ENCODE data around the gene SPACA7.

The SPACA7 gene

DNA sequence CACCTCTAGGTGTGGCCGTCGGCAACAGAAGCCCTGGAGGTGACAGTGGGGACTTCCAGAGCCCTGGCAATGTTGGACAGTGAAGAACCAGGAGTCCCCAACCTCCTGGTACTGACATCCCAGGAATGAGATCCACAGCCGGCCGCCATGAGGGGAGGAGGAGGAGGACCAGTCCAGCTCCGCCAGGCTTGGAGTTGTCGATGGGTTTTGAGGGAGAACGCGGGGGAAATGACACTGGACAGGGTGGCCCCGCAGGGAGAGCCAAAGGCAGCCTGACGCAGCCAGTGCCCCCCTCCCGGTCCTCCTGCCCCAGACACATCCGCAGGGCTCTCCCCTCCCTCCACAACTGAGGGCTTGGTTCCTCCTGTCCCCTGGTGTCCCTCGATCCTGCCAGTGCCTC, 57.9 kb downstream of the SPACA7 start:
- no peak overlapping the region for H3K4me3 ChIP-seq (ENCODE audit: insufficient read length, low read depth)
- TF ChIP-seq ZNF274 (IDR thresholded peaks at IDR 0.05; ENCODE audit: low read depth, low read length): no peak
- TF ChIP-seq SUZ12 (IDR thresholded peaks at IDR 0.05; ENCODE audit: extremely low read depth, insufficient read depth, insufficient read length): no peak
- no peak for TF ChIP-seq YY1 (IDR thresholded peaks at IDR 0.05; ENCODE audit: insufficient read depth, insufficient read length)
- H3K9ac ChIP-seq (ENCODE audit: insufficient read length, low read depth): no peak overlapping the region
- H3K4me1 ChIP-seq (ENCODE audit: insufficient read depth, insufficient read length): no peaks in the 10 kb centered on the region
- H3K9me3 ChIP-seq (ENCODE audit: insufficient read depth, low read length): peaks cover 24% of the 10 kb centered on the region
- peaks cover 4% of the 10 kb centered on the region for H3K27me3 ChIP-seq (ENCODE audit: insufficient read depth, insufficient read length)
- H3K36me3 ChIP-seq (ENCODE audit: insufficient read depth, insufficient read length, low read length): no peaks in the 10 kb centered on the region
- DNase-seq (ENCODE audit: low read depth, low spot score): no peak

DNA sequence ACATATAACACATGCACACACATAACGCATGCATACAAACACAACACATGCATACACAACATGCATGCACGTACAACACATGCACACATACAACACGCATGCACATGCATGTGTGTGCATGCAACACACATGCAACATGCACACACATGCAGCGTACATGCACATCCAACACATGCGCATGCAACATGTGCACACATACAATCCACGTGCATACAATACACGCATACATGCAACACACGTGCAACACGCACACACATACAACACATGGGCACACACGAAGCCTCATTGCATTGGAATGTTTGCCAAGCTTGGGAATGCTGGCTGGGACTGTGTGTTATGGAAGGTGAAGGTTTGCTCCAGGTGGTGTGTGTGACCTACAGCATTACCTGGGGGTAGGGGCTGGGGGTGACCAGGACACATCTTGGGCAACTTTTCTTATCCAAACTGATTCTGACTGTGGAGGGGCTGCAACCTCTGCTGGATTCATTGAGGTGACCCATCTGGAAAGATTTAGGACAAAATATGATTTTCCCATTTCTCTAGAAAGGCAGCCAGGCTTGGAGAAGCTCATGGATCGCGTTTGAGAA, 58.9 kb downstream of the SPACA7 start:
- no peak for TF ChIP-seq YY1 (IDR thresholded peaks at IDR 0.05; ENCODE audit: insufficient read depth, insufficient read length)
- TF ChIP-seq ZNF274 (IDR thresholded peaks at IDR 0.05; ENCODE audit: low read depth, low read length): no peak
- no peak for TF ChIP-seq SUZ12 (IDR thresholded peaks at IDR 0.05; ENCODE audit: extremely low read depth, insufficient read depth, insufficient read length)
- no peaks in the 10 kb centered on the region for H3K4me1 ChIP-seq (ENCODE audit: insufficient read depth, insufficient read length)
- no peak for DNase-seq (ENCODE audit: low read depth, low spot score)
- no peaks in the 10 kb centered on the region for H3K36me3 ChIP-seq (ENCODE audit: insufficient read depth, insufficient read length, low read length)
- H3K27me3 ChIP-seq (ENCODE audit: insufficient read depth, insufficient read length): peaks cover 4% of the 10 kb centered on the region
- H3K9ac ChIP-seq (ENCODE audit: insufficient read length, low read depth): no peak overlapping the region
- H3K4me3 ChIP-seq (ENCODE audit: insufficient read length, low read depth): no peak overlapping the region
- peaks cover 14% of the 10 kb centered on the region for H3K9me3 ChIP-seq (ENCODE audit: insufficient read depth, low read length)

DNA sequence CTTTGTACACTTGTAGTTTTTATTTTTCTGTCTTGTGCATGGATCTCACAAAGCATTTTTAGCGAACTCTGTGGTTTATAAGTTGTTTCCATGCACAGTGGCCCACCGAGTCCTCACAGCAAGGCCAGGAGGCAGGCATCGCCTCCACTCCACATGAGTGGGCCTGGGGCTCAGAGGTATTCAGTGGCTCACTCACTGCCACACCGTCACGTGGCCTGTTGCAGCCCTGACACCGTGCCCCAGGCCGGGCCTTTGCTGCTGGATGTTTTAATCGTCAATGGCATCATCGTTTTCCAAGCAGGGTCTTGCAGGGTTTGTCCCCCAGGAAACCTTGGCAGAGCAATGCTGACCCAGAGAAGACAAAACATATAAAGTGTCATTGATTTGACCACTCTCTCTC, 59.8 kb downstream of the SPACA7 start:
- TF ChIP-seq YY1 (IDR thresholded peaks at IDR 0.05; ENCODE audit: insufficient read depth, insufficient read length): no peak
- no peak for TF ChIP-seq SUZ12 (IDR thresholded peaks at IDR 0.05; ENCODE audit: extremely low read depth, insufficient read depth, insufficient read length)
- no peak for TF ChIP-seq ZNF274 (IDR thresholded peaks at IDR 0.05; ENCODE audit: low read depth, low read length)
- Histone ChIP-seq H3K9ac (ENCODE audit: insufficient read length, low read depth) (no peak overlapping the region), H3K27me3 (ENCODE audit: insufficient read depth, insufficient read length) (peaks cover 4% of the 10 kb centered on the region), H3K9me3 (ENCODE audit: insufficient read depth, low read length) (peaks cover 9% of the 10 kb centered on the region), H3K4me3 (ENCODE audit: insufficient read length, low read depth) (no peak overlapping the region), H3K4me1 (ENCODE audit: insufficient read depth, insufficient read length) (no peaks in the 10 kb centered on the region), H3K36me3 (ENCODE audit: insufficient read depth, insufficient read length, low read length) (no peaks in the 10 kb centered on the region)
- DNase-seq (ENCODE audit: low read depth, low spot score): no peak

DNA sequence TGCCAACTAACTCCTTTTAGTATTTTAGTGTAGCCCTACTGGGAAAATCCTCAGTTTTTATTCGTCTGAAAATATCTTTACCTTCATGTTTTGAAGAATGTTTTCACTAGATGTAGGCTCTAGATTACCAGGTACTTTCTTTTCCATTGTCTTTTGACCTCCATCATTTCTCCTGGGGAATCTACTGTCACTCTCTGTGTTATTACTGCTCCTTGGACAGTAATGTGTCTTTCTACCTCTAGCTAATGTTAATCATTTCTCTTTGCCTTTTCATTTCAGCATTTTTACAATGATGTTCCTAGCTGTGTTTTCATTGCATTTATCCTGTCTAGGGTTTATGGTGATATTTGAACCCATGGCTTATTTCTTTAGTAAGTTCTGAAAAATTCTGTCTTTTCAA, 61.9 kb downstream of the SPACA7 start:
- TF ChIP-seq SUZ12 (IDR thresholded peaks at IDR 0.05; ENCODE audit: extremely low read depth, insufficient read depth, insufficient read length): no peak
- TF ChIP-seq YY1 (IDR thresholded peaks at IDR 0.05; ENCODE audit: insufficient read depth, insufficient read length): no peak
- no peak for TF ChIP-seq ZNF274 (IDR thresholded peaks at IDR 0.05; ENCODE audit: low read depth, low read length)
- H3K36me3 ChIP-seq (ENCODE audit: insufficient read depth, insufficient read length, low read length): no peaks in the 10 kb centered on the region
- no peak for DNase-seq (ENCODE audit: low read depth, low spot score)
- no peaks in the 10 kb centered on the region for H3K4me1 ChIP-seq (ENCODE audit: insufficient read depth, insufficient read length)
- H3K9me3 ChIP-seq (ENCODE audit: insufficient read depth, low read length): peaks cover 9% of the 10 kb centered on the region
- H3K27me3 ChIP-seq (ENCODE audit: insufficient read depth, insufficient read length): peaks cover 4% of the 10 kb centered on the region
- no peak overlapping the region for H3K9ac ChIP-seq (ENCODE audit: insufficient read length, low read depth)
- no peak overlapping the region for H3K4me3 ChIP-seq (ENCODE audit: insufficient read length, low read depth)

DNA sequence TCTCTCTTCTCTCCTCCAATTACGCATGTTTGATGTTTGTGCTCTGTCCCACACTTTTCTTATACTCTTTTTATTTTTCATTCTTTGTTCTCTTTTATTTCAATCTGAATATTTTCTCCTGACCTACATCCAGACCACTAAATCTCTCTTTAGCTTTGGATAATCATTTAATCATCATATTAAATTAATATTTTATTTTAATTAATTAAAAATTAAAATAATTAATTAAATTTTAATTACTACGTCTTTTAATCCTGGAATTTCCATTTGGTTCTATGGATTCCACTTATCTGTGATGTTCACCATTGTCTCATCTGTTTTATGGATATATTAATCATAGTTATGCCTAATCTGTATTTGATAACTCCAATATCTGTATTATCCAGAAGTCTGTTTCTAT, 62.4 kb downstream of the SPACA7 start:
- peaks cover 1% of the 10 kb centered on the region for H3K4me1 ChIP-seq (ENCODE audit: insufficient read depth, insufficient read length)
- H3K27me3 ChIP-seq (ENCODE audit: insufficient read depth, insufficient read length): peaks cover 4% of the 10 kb centered on the region
- H3K36me3 ChIP-seq (ENCODE audit: insufficient read depth, insufficient read length, low read length): no peaks in the 10 kb centered on the region
- H3K4me3 ChIP-seq (ENCODE audit: insufficient read length, low read depth): no peak overlapping the region
- TF ChIP-seq SUZ12 (IDR thresholded peaks at IDR 0.05; ENCODE audit: extremely low read depth, insufficient read depth, insufficient read length): no peak
- TF ChIP-seq YY1 (IDR thresholded peaks at IDR 0.05; ENCODE audit: insufficient read depth, insufficient read length): no peak
- TF ChIP-seq ZNF274 (IDR thresholded peaks at IDR 0.05; ENCODE audit: low read depth, low read length): no peak
- peaks cover 9% of the 10 kb centered on the region for H3K9me3 ChIP-seq (ENCODE audit: insufficient read depth, low read length)
- H3K9ac ChIP-seq (ENCODE audit: insufficient read length, low read depth): no peak overlapping the region
- DNase-seq (ENCODE audit: low read depth, low spot score): no peak

DNA sequence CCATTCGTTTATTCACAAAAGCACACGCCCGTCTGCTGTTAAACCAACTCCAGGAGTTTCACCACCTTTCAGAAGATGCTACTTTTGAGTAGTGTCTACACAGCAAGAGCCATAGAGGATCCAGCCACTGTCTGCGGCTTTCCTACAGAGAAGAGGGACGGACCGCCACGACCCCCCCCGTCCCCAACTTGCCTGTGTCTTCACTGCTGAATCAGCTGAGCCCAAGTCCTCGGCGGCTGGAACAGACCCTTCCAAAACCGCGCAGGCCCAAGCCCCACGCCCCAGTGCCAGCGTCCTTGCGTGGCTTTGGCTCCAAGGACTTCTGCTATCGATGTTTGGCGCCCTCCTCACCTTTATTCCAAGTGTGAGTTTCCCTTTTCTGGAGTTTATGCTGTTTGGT, 65.1 kb downstream of the SPACA7 start:
- Histone ChIP-seq H3K9ac (ENCODE audit: insufficient read length, low read depth) (no peak overlapping the region), H3K27me3 (ENCODE audit: insufficient read depth, insufficient read length) (peaks cover 8% of the 10 kb centered on the region), H3K9me3 (ENCODE audit: insufficient read depth, low read length) (peaks cover 9% of the 10 kb centered on the region), H3K36me3 (ENCODE audit: insufficient read depth, insufficient read length, low read length) (no peaks in the 10 kb centered on the region), H3K4me1 (ENCODE audit: insufficient read depth, insufficient read length) (peaks cover 2% of the 10 kb centered on the region), H3K4me3 (ENCODE audit: insufficient read length, low read depth) (no peak overlapping the region)
- no peak for DNase-seq (ENCODE audit: low read depth, low spot score)
- TF ChIP-seq SUZ12 (IDR thresholded peaks at IDR 0.05; ENCODE audit: extremely low read depth, insufficient read depth, insufficient read length): no peak
- TF ChIP-seq YY1 (IDR thresholded peaks at IDR 0.05; ENCODE audit: insufficient read depth, insufficient read length): no peak
- TF ChIP-seq ZNF274 (IDR thresholded peaks at IDR 0.05; ENCODE audit: low read depth, low read length): no peak

DNA sequence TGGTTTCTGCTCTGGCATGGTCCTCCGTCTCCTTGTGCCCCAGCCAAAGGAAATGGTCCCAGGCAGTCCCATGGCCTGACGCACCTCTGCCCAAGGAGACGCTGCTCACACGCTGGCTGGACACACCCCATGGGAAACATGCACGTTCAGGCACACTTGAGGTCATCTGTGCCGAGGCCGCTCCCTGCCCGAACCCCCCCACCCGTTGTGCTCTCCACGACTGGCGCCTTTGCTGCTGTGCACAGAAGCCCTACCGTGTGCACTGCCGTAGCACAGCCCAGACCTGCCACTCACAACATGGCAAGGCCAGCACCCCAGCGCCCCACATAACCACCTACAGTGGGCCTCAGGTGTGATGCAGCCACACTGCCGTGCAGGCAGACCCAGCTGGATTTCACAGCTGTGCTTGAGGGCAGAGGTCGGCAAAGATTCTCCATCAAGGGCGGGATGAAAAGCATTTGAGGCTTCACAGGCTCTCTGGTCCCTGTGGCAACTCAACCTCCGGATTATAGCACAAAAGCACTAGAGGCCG, 65.7 kb downstream of the SPACA7 start:
- Histone ChIP-seq H3K4me1 (ENCODE audit: insufficient read depth, insufficient read length) (peaks cover 2% of the 10 kb centered on the region), H3K4me3 (ENCODE audit: insufficient read length, low read depth) (no peak overlapping the region), H3K36me3 (ENCODE audit: insufficient read depth, insufficient read length, low read length) (no peaks in the 10 kb centered on the region), H3K9ac (ENCODE audit: insufficient read length, low read depth) (no peak overlapping the region), H3K9me3 (ENCODE audit: insufficient read depth, low read length) (peaks cover 9% of the 10 kb centered on the region), H3K27me3 (ENCODE audit: insufficient read depth, insufficient read length) (peaks cover 8% of the 10 kb centered on the region)
- no peak for DNase-seq (ENCODE audit: low read depth, low spot score)
- TF ChIP-seq SUZ12 (IDR thresholded peaks at IDR 0.05; ENCODE audit: extremely low read depth, insufficient read depth, insufficient read length) (no peak), YY1 (IDR thresholded peaks at IDR 0.05; ENCODE audit: insufficient read depth, insufficient read length) (no peak), ZNF274 (IDR thresholded peaks at IDR 0.05; ENCODE audit: low read depth, low read length) (no peak)
